ENCODE measurements around the gene L3MBTL4. TPM values are rescaled to one million over a fixed set of nuclear protein-coding genes. Genes with fewer than 3 reads are reported as not detected.

The L3MBTL4 gene
- total RNA-seq, 4 donors from 2014 or later, result 0.40 to 3.8 (median 0.76) TPM

DNA sequence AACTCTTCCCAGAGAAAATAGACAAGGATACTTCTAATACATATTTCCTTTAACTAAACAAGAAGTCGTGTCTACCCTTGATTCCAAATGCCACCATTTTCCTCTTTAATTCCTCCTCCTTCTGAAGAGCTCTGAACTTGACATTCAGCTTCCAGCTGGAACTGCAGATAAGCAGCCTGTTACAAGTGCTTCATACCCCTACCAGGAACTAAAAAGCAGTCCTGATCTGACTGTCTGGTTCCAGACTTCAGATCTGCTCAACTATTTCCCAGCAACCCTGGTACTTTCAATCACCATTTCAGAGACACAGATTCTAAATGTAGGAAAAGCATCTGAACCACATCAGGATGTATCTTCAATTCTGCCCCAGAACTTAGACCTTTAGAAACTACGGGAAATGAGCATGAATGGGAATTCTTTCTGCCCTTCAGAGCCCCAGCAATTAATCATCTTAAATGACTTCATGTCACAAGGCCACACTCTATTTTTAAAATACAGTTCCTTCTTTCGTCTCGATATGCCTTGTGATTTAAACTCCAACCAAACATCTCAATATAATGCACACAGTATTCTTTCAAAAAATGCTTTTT lies 159.5 kb downstream of the L3MBTL4 start:
- Histone ChIP-seq H3K4me1 (no peaks in the 10 kb centered on the region), H3K4me3 (no peak overlapping the region), H3K36me3 (no peaks in the 10 kb centered on the region), H3K27me3 (no peaks in the 10 kb centered on the region), H3K9me3 (no peaks in the 10 kb centered on the region), H3K27ac (no peak overlapping the region)
- ATAC-seq, result no peak
- intact Hi-C loops (cut with DNase I; ENCODE audit: low total_unique reads) (no loop called here), in situ Hi-C loops (cut with MboI; ENCODE audit: low sequenced_read_pairs in 4 of 4) (loop anchor here in 1 of 4 donors (25.0 kb wide), 1 partner anchor 132 kb away; no protein-coding TSS in a partner anchor)
- no peak for TF ChIP-seq CTCF (IDR thresholded peaks at IDR 0.05 in 4 of 5, conservative IDR thresholded peaks at IDR 0.05 in 1 of 5)
- no peak for TF ChIP-seq POLR2A (IDR thresholded peaks at IDR 0.05)
- DNase-seq, result no peak

- Histone ChIP-seq H3K9me3 (no peaks in the 10 kb centered on the region), H3K27me3 (no peaks in the 10 kb centered on the region), H3K4me3 (no peak overlapping the region), H3K36me3 (no peaks in the 10 kb centered on the region), H3K27ac (no peak overlapping the region), H3K4me1 (no peaks in the 10 kb centered on the region)
- no peak for ATAC-seq
- DNase-seq, result no peak
- intact Hi-C loops (cut with DNase I; ENCODE audit: low total_unique reads) (no loop called here), in situ Hi-C loops (cut with MboI; ENCODE audit: low sequenced_read_pairs in 4 of 4) (loop anchor here in 1 of 4 donors (25.0 kb wide), 1 partner anchor 133 kb away; no protein-coding TSS in a partner anchor)
- TF ChIP-seq POLR2A (IDR thresholded peaks at IDR 0.05) (no peak), CTCF (IDR thresholded peaks at IDR 0.05 in 4 of 5, conservative IDR thresholded peaks at IDR 0.05 in 1 of 5) (no peak)
Observed at GRCh38 chr18:6254456-6254855, 160.3 kb downstream of the L3MBTL4 start.

- Histone ChIP-seq H3K4me3 (no peak overlapping the region), H3K4me1 (no peaks in the 10 kb centered on the region), H3K36me3 (no peaks in the 10 kb centered on the region), H3K9me3 (no peaks in the 10 kb centered on the region), H3K27ac (no peak overlapping the region), H3K27me3 (no peaks in the 10 kb centered on the region)
- no peak for ATAC-seq
- in situ Hi-C loops (cut with MboI; ENCODE audit: low sequenced_read_pairs in 4 of 4), result loop anchor here in 1 of 4 donors (25.0 kb wide), 1 partner anchor 136 kb away; no protein-coding TSS in a partner anchor
- DNase-seq, result no peak
- TF ChIP-seq POLR2A (IDR thresholded peaks at IDR 0.05) (no peak), CTCF (IDR thresholded peaks at IDR 0.05 in 4 of 5, conservative IDR thresholded peaks at IDR 0.05 in 1 of 5) (no peak)
- intact Hi-C loops (cut with DNase I; ENCODE audit: low total_unique reads), result no loop called here
Observed at GRCh38 chr18:6251084-6251483, 163.6 kb downstream of the L3MBTL4 start.

DNA sequence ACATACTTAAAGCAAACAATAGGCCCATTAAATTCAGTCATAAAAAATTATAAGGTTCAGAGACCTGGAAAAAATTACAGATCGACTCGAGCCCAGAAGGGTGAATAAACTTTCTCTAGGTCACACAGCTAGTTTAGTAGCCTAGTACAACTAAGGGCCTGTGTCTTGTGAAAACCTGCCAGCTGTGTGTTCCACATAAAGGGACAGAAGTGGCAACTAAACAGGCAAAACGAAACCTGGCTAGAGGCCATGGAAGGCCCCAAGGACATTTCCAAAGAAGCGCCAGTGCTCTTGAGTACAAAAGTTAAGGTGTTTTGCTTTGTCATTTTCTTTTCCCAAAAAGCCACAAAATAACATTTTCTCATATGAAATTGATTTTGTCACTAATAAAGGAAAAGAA lies 164.9 kb downstream of the L3MBTL4 start:
- H3K4me1 ChIP-seq, result no peaks in the 10 kb centered on the region
- H3K27ac ChIP-seq, result no peak overlapping the region
- DNase-seq (no peak), ATAC-seq (no peak)
- intact Hi-C loops (cut with DNase I; ENCODE audit: low total_unique reads) (no loop called here), in situ Hi-C loops (cut with MboI; ENCODE audit: low sequenced_read_pairs in 4 of 4) (loop anchor here in 2 of 4 donors (25.0 kb wide), 2 partner anchors 88 to 138 kb away; no protein-coding TSS in a partner anchor)
- no peaks in the 10 kb centered on the region for H3K9me3 ChIP-seq
- TF ChIP-seq CTCF (IDR thresholded peaks at IDR 0.05 in 4 of 5, conservative IDR thresholded peaks at IDR 0.05 in 1 of 5) (no peak), POLR2A (IDR thresholded peaks at IDR 0.05) (no peak)
- H3K36me3 ChIP-seq, result no peaks in the 10 kb centered on the region
- no peaks in the 10 kb centered on the region for H3K27me3 ChIP-seq
- no peak overlapping the region for H3K4me3 ChIP-seq

All from gastrocnemius medialis (tissue), 4 donors.